Measurements from ENCODE around the gene SFRP4.

GRCh38 chr7:37918526-37918925 is 1.9 kb upstream of the SFRP4 start:
- TF ChIP-seq CTCF (IDR thresholded peaks at IDR 0.05) (no peak), EP300 (IDR thresholded peaks at IDR 0.05) (no peak)
